ENCODE data around the gene UBTFL1. TPM values are rescaled to one million over a fixed set of nuclear protein-coding genes. Genes with fewer than 3 reads are reported as not detected.
"Not testable (repeated sequence)": the region's sequence is repeated elsewhere in the genome, so short reads cannot be mapped to it uniquely, and the experiment has no call there.

UBTFL1 gene
- not detected for total RNA-seq

GRCh38 chr11:90085650-90086049, at the start of gene UBTFL1:
UBTFL1 (plus strand) TSS chr11:90085950; CDS start chr11:90085950, 0 bp downstream.
- not testable (repeated sequence) for H3K4me1 Mint-ChIP-seq (ENCODE audit: low read depth in 2 of 2); H3K36me3 Mint-ChIP-seq; H3K27me3 Mint-ChIP-seq; ATAC-seq; H3K27ac Mint-ChIP-seq; H3K4me3 Mint-ChIP-seq; DNase-seq (ENCODE audit: low spot score); H3K9me3 Mint-ChIP-seq

- not testable (repeated sequence) for H3K27ac Mint-ChIP-seq; H3K9me3 Mint-ChIP-seq; H3K36me3 Mint-ChIP-seq; H3K4me3 Mint-ChIP-seq; DNase-seq (ENCODE audit: low spot score); H3K27me3 Mint-ChIP-seq; ATAC-seq; H3K4me1 Mint-ChIP-seq (ENCODE audit: low read depth in 2 of 2)
Measured at GRCh38 chr11:90051591-90052209, 34.0 kb upstream of the UBTFL1 start.

GRCh38 chr11:90052311-90052710, 33.4 kb upstream of the UBTFL1 start:
- not testable (repeated sequence) for H3K4me3 Mint-ChIP-seq; DNase-seq (ENCODE audit: low spot score); H3K4me1 Mint-ChIP-seq (ENCODE audit: low read depth in 2 of 2); H3K27me3 Mint-ChIP-seq; H3K36me3 Mint-ChIP-seq; ATAC-seq; H3K27ac Mint-ChIP-seq; H3K9me3 Mint-ChIP-seq

- H3K4me1 Mint-ChIP-seq (ENCODE audit: low read depth in 2 of 2); H3K4me3 Mint-ChIP-seq; H3K27me3 Mint-ChIP-seq; DNase-seq (ENCODE audit: low spot score); H3K36me3 Mint-ChIP-seq; H3K9me3 Mint-ChIP-seq; ATAC-seq; H3K27ac Mint-ChIP-seq: not testable (repeated sequence)
Measured at GRCh38 chr11:90053545-90053944, 32.2 kb upstream of the UBTFL1 start.

- not testable (repeated sequence) for H3K36me3 Mint-ChIP-seq; H3K9me3 Mint-ChIP-seq; H3K4me3 Mint-ChIP-seq; DNase-seq (ENCODE audit: low spot score); H3K27me3 Mint-ChIP-seq; H3K4me1 Mint-ChIP-seq (ENCODE audit: low read depth in 2 of 2); ATAC-seq; H3K27ac Mint-ChIP-seq
Measured at GRCh38 chr11:90088731-90089130, 3.0 kb downstream of the UBTFL1 start.

- DNase-seq (ENCODE audit: low spot score); H3K27ac Mint-ChIP-seq; H3K9me3 Mint-ChIP-seq; H3K27me3 Mint-ChIP-seq; ATAC-seq; H3K4me3 Mint-ChIP-seq; H3K4me1 Mint-ChIP-seq (ENCODE audit: low read depth in 2 of 2); H3K36me3 Mint-ChIP-seq: not testable (repeated sequence)
Measured at GRCh38 chr11:90095230-90095924, 9.6 kb downstream of the UBTFL1 start.

GRCh38 chr11:90098261-90098660, 12.5 kb downstream of the UBTFL1 start:
- ATAC-seq; H3K4me1 Mint-ChIP-seq (ENCODE audit: low read depth in 2 of 2); H3K9me3 Mint-ChIP-seq; H3K36me3 Mint-ChIP-seq; H3K27me3 Mint-ChIP-seq; H3K4me3 Mint-ChIP-seq; H3K27ac Mint-ChIP-seq; DNase-seq (ENCODE audit: low spot score): not testable (repeated sequence)

GRCh38 chr11:90100431-90100830, 14.7 kb downstream of the UBTFL1 start:
- Mint-ChIP-seq H3K27ac (no peak overlapping the region), H3K4me1 (ENCODE audit: low read depth in 2 of 2) (no peaks in the 10 kb centered on the region), H3K9me3 (no peaks in the 10 kb centered on the region), H3K27me3 (no peaks in the 10 kb centered on the region), H3K36me3 (no peaks in the 10 kb centered on the region), H3K4me3 (no peak overlapping the region)
- no peak for ATAC-seq
- DNase-seq (ENCODE audit: low spot score) = no peak

GRCh38 chr11:90113541-90113940, 27.8 kb downstream of the UBTFL1 start:
- no peak overlapping the region for H3K27ac Mint-ChIP-seq
- DNase-seq (ENCODE audit: low spot score) (no peak), ATAC-seq (no peak)
- H3K4me3 Mint-ChIP-seq = no peak overlapping the region
- H3K4me1 Mint-ChIP-seq (ENCODE audit: low read depth in 2 of 2) = no peaks in the 10 kb centered on the region
- H3K9me3 Mint-ChIP-seq = no peaks in the 10 kb centered on the region
- H3K36me3 Mint-ChIP-seq = no peaks in the 10 kb centered on the region
- peaks cover 0 to 2% of the 10 kb centered on the region in 2 donors for H3K27me3 Mint-ChIP-seq

GRCh38 chr11:90120191-90120590, 34.4 kb downstream of the UBTFL1 start:
- Mint-ChIP-seq H3K9me3 (no peaks in the 10 kb centered on the region), H3K27ac (no peak overlapping the region), H3K36me3 (no peaks in the 10 kb centered on the region), H3K27me3 (no peaks in the 10 kb centered on the region), H3K4me3 (no peak overlapping the region), H3K4me1 (ENCODE audit: low read depth in 2 of 2) (no peaks in the 10 kb centered on the region)
- DNase-seq (ENCODE audit: low spot score) (no peak), ATAC-seq (no peak)

GRCh38 chr11:90124371-90124770, 38.6 kb downstream of the UBTFL1 start:
- Mint-ChIP-seq H3K27ac (no peak overlapping the region), H3K4me3 (no peak overlapping the region), H3K27me3 (no peaks in the 10 kb centered on the region)

GRCh38 chr11:90124946-90125345, 39.2 kb downstream of the UBTFL1 start:
- DNase-seq (ENCODE audit: low spot score) (no peak), ATAC-seq (no peak)
- H3K4me1 Mint-ChIP-seq (ENCODE audit: low read depth in 2 of 2) = no peaks in the 10 kb centered on the region
- H3K27ac Mint-ChIP-seq = no peak overlapping the region
- no peak overlapping the region for H3K4me3 Mint-ChIP-seq
- no peaks in the 10 kb centered on the region for H3K36me3 Mint-ChIP-seq
- H3K9me3 Mint-ChIP-seq = peaks cover 3% of the 10 kb centered on the region
- H3K27me3 Mint-ChIP-seq = no peaks in the 10 kb centered on the region

More at GRCh38 chr11:90124371-90124770, 38.6 kb downstream of the UBTFL1 start:
- no peaks in the 10 kb centered on the region for H3K9me3 Mint-ChIP-seq
- DNase-seq (ENCODE audit: low spot score) (no peak), ATAC-seq (no peak)
- H3K36me3 Mint-ChIP-seq = no peaks in the 10 kb centered on the region
- no peaks in the 10 kb centered on the region for H3K4me1 Mint-ChIP-seq (ENCODE audit: low read depth in 2 of 2)

- H3K27ac Mint-ChIP-seq = no peak overlapping the region
- H3K9me3 Mint-ChIP-seq = peaks cover 6% of the 10 kb centered on the region
- peaks cover 8% of the 10 kb centered on the region for H3K36me3 Mint-ChIP-seq
- ATAC-seq = no peak
- peaks cover 13 to 26% of the 10 kb centered on the region in 2 donors for H3K27me3 Mint-ChIP-seq
- no peak overlapping the region for H3K4me3 Mint-ChIP-seq
- no peak for DNase-seq (ENCODE audit: low spot score)
- peaks cover 0 to 3% of the 10 kb centered on the region in 2 donors for H3K4me1 Mint-ChIP-seq (ENCODE audit: low read depth in 2 of 2)
Measured at GRCh38 chr11:90133560-90134477, 48.1 kb downstream of the UBTFL1 start.
